ENCODE data around the gene USP48. TPM values are rescaled to one million over a fixed set of nuclear protein-coding genes. Genes with fewer than 3 reads are reported as not detected.

Gene USP48
- total and polyA plus RNA-seq, 2 of the 8 experiments (the other 6 are each of a cell fraction or from before 2014, with no cell fraction given), result 12.8 to 83.5 TPM

DNA sequence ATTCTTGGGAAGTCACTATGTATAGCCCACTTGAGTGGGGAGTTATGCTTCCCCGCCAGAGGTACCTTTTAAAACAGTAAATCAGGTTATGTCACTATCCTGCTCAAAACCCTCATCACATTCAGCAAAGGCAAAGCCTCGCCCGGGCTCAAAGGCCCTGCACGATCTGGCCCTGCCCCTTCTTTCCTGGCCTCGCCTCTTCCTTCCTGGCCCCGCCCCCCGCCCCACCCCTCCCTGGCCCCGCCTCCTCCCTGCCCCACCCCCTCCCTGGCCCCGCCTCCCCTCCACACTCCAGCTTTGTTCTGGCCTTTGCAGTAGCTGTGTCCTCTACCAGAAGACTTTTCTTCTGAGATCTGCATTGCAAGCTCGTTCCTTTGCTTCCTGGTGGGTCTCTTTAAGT, 35.7 kb upstream of the USP48 start:
- H4K20me1 ChIP-seq (replicated peaks in 1 of 2; ENCODE audit: control insufficient read depth in 1 of 2, insufficient read depth in 2 of 2, low read length in 2 of 2), result no peaks in the 10 kb centered on the region
- H3K4me3 ChIP-seq (ENCODE audit: extremely low read depth in 1 of 4, insufficient read depth in 2 of 4, low read depth in 3 of 4, low read length in 4 of 4), result no peak overlapping the region
- peak overlapping the region in 1 of 4 experiments; percentile 47; a peak in 1 of 7 replicates for H3K9ac ChIP-seq (replicated peaks in 1 of 4; ENCODE audit: extremely low read depth in 1 of 4, low read depth in 3 of 4, low read length in 3 of 4)
- peak; percentile 24 for FAIRE-seq
- H3K36me3 ChIP-seq (ENCODE audit: control insufficient read depth in 2 of 4, insufficient read depth in 4 of 4, low read length in 3 of 4), result peaks cover 0 to 14% (median 3%) of the 10 kb centered on the region in 4 experiments; a peak in 4 of 8 replicates
- H3K4me1 ChIP-seq (replicated peaks in 1 of 4; ENCODE audit: control insufficient read depth in 3 of 4, insufficient read depth in 4 of 4, low read length in 3 of 4), result peaks cover 0 to 11% (median 2%) of the 10 kb centered on the region in 4 experiments; a peak in 5 of 7 replicates
- H3K18ac ChIP-seq (ENCODE audit: extremely low read depth, low read length), result no peak overlapping the region
- peak overlapping the region; percentile 77; the same call in 1 of the 2 replicates for H2AFZ ChIP-seq (ENCODE audit: low read length)
- H2BK120ac ChIP-seq (replicated peaks; ENCODE audit: low read depth, low read length), result no peak overlapping the region
- H3K27me3 ChIP-seq (replicated peaks in 1 of 4; ENCODE audit: control insufficient read depth in 3 of 4, extremely low read depth in 1 of 4, insufficient read depth in 3 of 4, low read length in 3 of 4), result no peaks in the 10 kb centered on the region; a peak in 1 of 7 replicates
- H2BK20ac ChIP-seq (ENCODE audit: low read length), result 0 out of 2 replicates have a peak overlapping the region, but pooled peaks have one; percentile 61
- no peaks in the 10 kb centered on the region for H3K79me1 ChIP-seq (ENCODE audit: low read depth, low read length)
- POLR2A ChIA-PET (ENCODE audit: partially characterized antibody), result interaction anchor here (0.8 to 1.2 kb wide), 2 partner anchors 9 to 36 kb away, joined by 3 to 4 read pairs; partner anchors contain the start of gene USP48
- no peak overlapping the region for H4K8ac ChIP-seq (ENCODE audit: extremely low read depth, insufficient read depth, low read length)
- CTCF ChIA-PET (ENCODE audit: partially characterized antibody), result no interaction called here
- no peak overlapping the region for H3K14ac ChIP-seq (ENCODE audit: insufficient read length)
- H3K9me3 ChIP-seq (ENCODE audit: insufficient read depth in 2 of 2, low read depth in 1 of 2, low read length in 1 of 2), result no peaks in the 10 kb centered on the region
- no peak overlapping the region for H4K5ac ChIP-seq (ENCODE audit: insufficient read length, low read depth, low read length)
- H3K23ac ChIP-seq (ENCODE audit: insufficient read length), result no peak overlapping the region
- peak overlapping the region; percentile 60; the same call in 1 of the 2 replicates for H2BK12ac ChIP-seq (ENCODE audit: low read depth, low read length)
- DNase-seq (ENCODE audit: low read depth in 1 of 2, low spot score in 2 of 2), result no peak
- 0 out of 2 replicates have a peak overlapping the region, but pooled peaks have one; percentile 46 for H2BK15ac ChIP-seq (ENCODE audit: low read length)
- H3K4me2 ChIP-seq (ENCODE audit: insufficient read depth in 1 of 2, low read depth in 2 of 2, low read length in 2 of 2), result peak overlapping the region; percentile 30 to 45; a peak in 2 of 4 replicates
- WGBS, 2 experiments (ENCODE audit: extremely low coverage in 1 of 2, insufficient coverage in 1 of 2, insufficient read length in 1 of 2, insufficient replicate concordance in 2 of 2, low coverage in 1 of 2, low lambda C conversion rate in 2 of 2, missing lambda C conversion rate in 1 of 2), result 44% methylated on average over 4 of the region's 10 CpGs; no CpG with 5 or more reads in 1 of the 2 experiments
- 0 out of 2 replicates have a peak overlapping the region, but pooled peaks have one; percentile 13 for H2AK5ac ChIP-seq (ENCODE audit: low read depth, low read length)
- H3K79me2 ChIP-seq (ENCODE audit: control insufficient read depth in 1 of 2, insufficient read depth in 2 of 2, low read length in 2 of 2), result no peaks in the 10 kb centered on the region
- no peak overlapping the region for H4K91ac ChIP-seq (replicated peaks; ENCODE audit: insufficient read length, low read length)
- no peak overlapping the region for H3K4ac ChIP-seq (replicated peaks; ENCODE audit: insufficient read length, low read depth, low read length)
- H3K56ac ChIP-seq (replicated peaks; ENCODE audit: insufficient read length, low read depth, low read length), result no peak overlapping the region
- H3K23me2 ChIP-seq (ENCODE audit: low read depth, low read length), result no peaks in the 10 kb centered on the region
- H3K27ac ChIP-seq (ENCODE audit: low read depth, low read length), result no peak overlapping the region
- no peak overlapping the region for H2BK5ac ChIP-seq (ENCODE audit: low read depth, low read length)
- TF ChIP-seq, protein P1, sequence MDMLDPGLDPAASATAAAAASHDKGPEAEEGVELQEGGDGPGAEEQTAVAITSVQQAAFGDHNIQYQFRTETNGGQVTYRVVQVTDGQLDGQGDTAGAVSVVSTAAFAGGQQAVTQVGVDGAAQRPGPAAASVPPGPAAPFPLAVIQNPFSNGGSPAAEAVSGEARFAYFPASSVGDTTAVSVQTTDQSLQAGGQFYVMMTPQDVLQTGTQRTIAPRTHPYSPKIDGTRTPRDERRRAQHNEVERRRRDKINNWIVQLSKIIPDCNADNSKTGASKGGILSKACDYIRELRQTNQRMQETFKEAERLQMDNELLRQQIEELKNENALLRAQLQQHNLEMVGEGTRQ (IDR thresholded peaks at IDR 0.05; ENCODE audit: low read length), result no peak
- no peak for TF ChIP-seq CHD2 (IDR thresholded peaks at IDR 0.05; ENCODE audit: low read length)
- no peak for TF ChIP-seq POLR2AphosphoS5 (IDR thresholded peaks at IDR 0.05; ENCODE audit: low read depth, low read length)
